Measurements from ENCODE around the gene DAZL.

DAZL gene

DNA sequence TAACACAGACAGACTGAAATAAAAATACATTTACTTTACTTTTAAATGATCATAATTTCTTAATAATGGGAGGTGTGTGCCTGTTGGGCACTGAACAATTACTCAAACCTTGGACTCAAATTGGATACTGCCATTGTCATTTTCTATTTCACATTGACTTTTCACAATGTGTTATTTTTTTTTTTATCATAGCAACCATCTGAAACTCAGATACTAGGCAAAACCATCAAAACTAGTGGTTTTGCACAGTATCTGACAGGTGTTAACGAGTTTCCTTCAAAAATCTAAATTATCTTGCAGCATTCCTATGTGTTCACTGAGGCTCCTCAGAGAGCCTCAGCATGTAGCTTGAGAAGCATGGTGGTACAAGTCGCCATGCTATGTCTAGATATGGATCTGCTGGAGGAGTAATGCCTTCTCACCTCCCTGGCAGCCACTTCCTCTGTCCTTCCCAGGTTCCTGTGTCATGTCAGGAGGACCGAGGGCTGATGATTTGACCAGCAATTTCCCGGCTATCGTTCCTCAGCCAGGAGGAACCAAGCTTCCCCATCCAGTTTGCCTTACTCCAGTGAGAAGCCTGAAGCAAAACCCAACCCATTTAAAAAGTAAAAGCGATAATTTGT, 61.9 kb downstream of the DAZL start:
- no peak for DNase-seq

DNA sequence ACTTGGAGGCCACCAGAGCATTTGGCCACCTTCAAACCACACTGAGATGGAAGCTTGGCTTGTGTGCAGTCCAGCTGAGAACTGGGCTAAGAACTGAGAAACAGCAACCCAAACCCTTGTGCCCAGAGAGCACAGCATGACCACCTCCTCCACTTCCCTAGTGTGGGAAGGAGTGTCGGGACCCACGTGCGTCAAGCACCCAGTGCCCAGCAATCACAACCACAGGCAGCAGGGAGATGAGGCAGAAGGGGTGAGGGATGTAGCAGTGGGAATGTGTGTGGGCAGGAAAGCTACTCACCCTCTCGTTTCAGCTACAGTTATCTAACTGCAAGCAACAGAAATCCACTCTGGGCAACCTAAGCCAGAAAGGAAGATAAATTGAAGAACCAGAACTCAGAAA, 66.7 kb downstream of the DAZL start:
- DNase-seq: no peak

- no peak for DNase-seq
These were observed 68.2 kb downstream of the DAZL start for GRCh38 chr3:16536996-16537395.

Measured in stimulated activated CD4-positive, alpha-beta T cell treated with anti-CD3 and anti-CD28 coated beads, Interleukin-4, amount 100 ng/mL, for 4 hours (primary cell).